ENCODE data around the gene SPTBN1.
"Not testable (repeated sequence)": the region's sequence is repeated elsewhere in the genome, so short reads cannot be mapped to it uniquely, and the experiment has no call there.

Gene SPTBN1

GRCh38 chr2:54510916-54511315 lies 54.8 kb downstream of the SPTBN1 start:
- H3K4me3 ChIP-seq (ENCODE audit: low read depth, low read length), result no peak overlapping the region

DNA sequence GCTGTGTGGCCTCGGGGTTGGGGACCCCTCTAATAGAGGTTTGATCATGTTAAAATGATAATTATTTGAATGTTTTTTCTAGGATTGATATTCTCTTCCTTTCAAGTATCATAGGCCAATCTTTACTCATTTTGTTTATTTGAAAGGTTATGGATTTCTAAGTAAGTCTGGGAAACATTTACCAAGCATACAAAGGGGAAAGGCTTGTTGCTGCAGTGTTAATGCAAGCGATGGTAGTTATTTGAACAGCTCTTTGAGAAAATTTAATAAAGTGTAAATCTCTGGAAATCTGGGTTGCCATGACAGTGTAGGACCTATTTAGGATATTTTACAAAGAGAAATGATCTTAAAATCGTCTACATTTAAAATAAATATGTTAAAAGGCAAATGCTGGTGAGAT lies 56.1 kb downstream of the SPTBN1 start:
- no peak overlapping the region for H3K4me3 ChIP-seq (ENCODE audit: low read depth, low read length)
- TF ChIP-seq CTCF (IDR thresholded peaks at IDR 0.05; ENCODE audit: low read depth, low read length), result no peak

More at GRCh38 chr2:54510916-54511315, 54.8 kb downstream of the SPTBN1 start:
- TF ChIP-seq CTCF (IDR thresholded peaks at IDR 0.05; ENCODE audit: low read depth, low read length), result no peak

DNA sequence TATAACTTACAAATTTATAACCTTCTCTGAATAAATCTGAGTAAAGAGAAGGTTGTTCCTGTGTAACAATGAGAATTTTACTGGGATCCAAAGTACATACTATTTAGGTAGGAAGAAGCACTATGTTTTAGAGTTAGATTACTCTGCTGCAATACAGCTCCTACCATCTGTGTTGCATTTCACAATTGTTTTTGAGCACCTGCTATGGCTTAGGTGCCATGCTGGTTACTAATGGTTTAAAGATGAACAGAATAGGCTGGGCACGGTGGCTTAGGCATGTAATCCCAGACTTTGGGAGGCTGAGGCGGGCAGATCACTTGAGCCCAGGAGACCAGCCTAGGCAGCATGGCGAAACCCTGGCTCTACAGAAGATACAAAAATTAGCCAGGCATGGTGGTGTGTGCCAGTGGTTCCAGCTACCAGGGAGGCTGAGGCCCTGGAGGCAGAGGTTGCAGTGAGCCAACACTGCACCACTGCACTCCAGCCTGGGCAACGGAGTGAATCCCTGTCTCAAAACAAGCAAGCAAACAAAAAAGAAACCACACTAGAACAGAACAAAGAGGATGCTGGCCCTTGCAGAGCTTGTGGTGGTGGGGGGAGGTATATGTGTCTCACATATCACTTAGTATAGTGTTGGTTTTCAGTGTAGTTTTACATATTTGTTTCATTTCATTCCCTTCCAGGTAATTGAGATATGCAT lies 56.7 kb downstream of the SPTBN1 start:
- no peak for TF ChIP-seq CTCF (IDR thresholded peaks at IDR 0.05; ENCODE audit: low read depth, low read length)
- H3K4me3 ChIP-seq (ENCODE audit: low read depth, low read length), result no peak overlapping the region

DNA sequence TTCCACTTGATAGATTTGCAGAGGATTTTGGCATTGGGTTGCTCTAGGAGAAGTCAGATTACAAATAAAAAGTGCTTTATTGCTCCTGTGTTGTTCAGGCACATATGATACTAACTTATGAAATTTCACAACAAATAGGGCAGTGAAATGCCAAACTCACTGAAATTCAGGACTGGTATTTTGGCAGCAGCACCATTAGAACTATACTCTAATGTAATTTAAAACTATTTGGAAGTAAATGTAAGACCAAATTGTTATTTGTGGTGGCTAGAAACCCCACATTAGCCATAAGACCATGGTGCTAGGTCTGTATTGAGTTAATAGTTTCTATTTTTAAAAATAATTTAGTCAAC lies 57.2 kb downstream of the SPTBN1 start:
- no peak for TF ChIP-seq CTCF (IDR thresholded peaks at IDR 0.05; ENCODE audit: low read depth, low read length)
- H3K4me3 ChIP-seq (ENCODE audit: low read depth, low read length), result no peak overlapping the region

DNA sequence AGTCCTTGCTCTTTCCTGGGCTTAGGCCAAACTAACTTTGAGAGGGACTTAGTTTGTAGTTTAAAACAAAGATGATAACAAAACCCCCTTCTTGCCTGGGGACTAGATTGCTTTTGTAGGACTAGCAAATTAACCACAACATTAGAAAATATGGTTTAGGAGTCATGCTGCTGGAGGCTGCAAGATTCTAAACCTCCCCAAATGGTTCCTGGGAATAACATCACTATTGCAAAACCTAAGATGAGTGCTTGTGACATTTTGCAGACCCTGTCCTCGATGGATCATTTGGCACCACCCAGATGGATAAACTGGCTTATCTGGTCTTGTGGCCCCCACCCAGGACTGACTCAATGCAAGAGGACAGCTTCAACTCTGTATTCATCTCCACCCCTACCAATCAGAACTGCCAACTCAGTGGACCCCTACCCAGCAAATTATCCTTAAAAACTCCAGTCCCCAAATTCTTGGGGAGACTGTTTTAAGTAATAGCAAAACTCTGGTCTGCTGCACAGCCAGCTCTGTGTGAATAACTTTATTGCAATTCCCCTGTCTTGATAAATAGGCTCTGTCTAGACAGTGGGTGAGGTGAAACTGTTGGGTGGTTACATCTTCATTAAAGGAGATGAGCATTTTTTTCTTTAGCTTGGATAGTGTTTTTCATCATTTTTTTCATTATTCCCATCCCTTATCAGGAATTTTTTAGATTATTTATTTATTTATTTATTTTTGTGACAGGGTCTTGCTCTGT lies 58.9 kb downstream of the SPTBN1 start:
- no peak for TF ChIP-seq CTCF (IDR thresholded peaks at IDR 0.05; ENCODE audit: low read depth, low read length)
- H3K4me3 ChIP-seq (ENCODE audit: low read depth, low read length), result no peak overlapping the region

GRCh38 chr2:54516842-54517241 lies 60.7 kb downstream of the SPTBN1 start:
- TF ChIP-seq CTCF (IDR thresholded peaks at IDR 0.05; ENCODE audit: low read depth, low read length), result no peak
- no peak overlapping the region for H3K4me3 ChIP-seq (ENCODE audit: low read depth, low read length)

GRCh38 chr2:54518016-54518415 lies 61.9 kb downstream of the SPTBN1 start:
- not testable (repeated sequence) for H3K4me3 ChIP-seq (ENCODE audit: low read depth, low read length)

All from WI38 (cell line).